ENCODE results near the gene AKR1D1. TPM values are rescaled to one million over a fixed set of nuclear protein-coding genes. Genes with fewer than 3 reads are reported as not detected.
"Not testable (repeated sequence)": the region's sequence is repeated elsewhere in the genome, so short reads cannot be mapped to it uniquely, and the experiment has no call there.

The AKR1D1 gene
- total RNA-seq, 1 experiment from 2014 or later, result not detected

DNA sequence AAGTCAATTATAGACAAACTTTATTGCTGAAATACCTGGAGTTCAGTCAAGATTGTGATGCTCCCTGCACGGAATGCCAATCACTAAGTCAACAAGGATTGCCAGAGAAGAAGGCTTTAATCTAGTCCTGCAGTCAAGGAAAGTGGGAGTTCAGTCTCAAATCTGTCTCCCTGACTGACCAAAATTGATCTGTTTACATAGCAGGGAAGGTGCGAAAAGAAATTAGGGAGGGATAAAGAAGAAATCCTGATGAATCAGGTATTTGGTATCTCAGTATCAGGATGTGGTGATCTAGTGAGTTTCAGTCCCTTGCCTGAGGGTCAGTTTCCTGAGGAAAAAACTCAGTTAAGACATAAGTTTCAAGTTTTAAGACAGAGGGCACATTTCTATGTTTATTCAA lies 2.1 kb upstream of the AKR1D1 start:
- no peaks in the 10 kb centered on the region for H3K4me1 Mint-ChIP-seq (ENCODE audit: low read depth, unreplicated experiment)
- H3K9me3 Mint-ChIP-seq (ENCODE audit: low read depth, unreplicated experiment), result peaks cover 11% of the 10 kb centered on the region
- BruUV-seq (replicated peaks), result no TSS peak
- DNase-seq, result no peak
- H3K4me3 Mint-ChIP-seq (ENCODE audit: low read depth, unreplicated experiment), result no peak overlapping the region
- H3K36me3 Mint-ChIP-seq (ENCODE audit: insufficient read depth, unreplicated experiment), result no peaks in the 10 kb centered on the region
- CTCF ChIA-PET, result no interaction called here
- H3K27ac Mint-ChIP-seq (ENCODE audit: unreplicated experiment), result no peak overlapping the region
- intact Hi-C loops (cut with micrococcal nuclease; ENCODE audit: unreplicated experiment), result no loop called here
- H3K27me3 Mint-ChIP-seq (ENCODE audit: unreplicated experiment), result no peaks in the 10 kb centered on the region
- no peak for TF ChIP-seq CTCF (IDR thresholded peaks at IDR 0.05; ENCODE audit: unreplicated experiment)

DNA sequence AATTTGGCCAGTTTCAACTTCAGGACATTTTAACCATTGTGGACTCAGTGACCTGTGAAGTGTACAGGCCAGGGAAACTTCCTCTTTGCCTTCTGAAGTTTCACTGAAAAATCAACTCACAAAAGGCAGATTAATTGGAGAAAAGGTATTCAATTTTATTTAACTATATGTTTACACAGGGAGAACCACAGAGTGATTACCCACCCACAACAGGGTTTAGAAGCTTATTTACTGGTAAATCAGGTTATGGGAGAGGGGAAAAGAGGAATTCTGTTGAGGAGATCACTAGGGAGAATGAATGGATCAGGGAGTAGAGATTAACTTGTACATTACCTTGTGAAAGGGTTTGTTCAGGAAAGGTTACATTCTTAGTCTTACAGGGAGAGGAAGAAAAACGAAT lies 1.7 kb upstream of the AKR1D1 start:
- peaks cover 11% of the 10 kb centered on the region for H3K9me3 Mint-ChIP-seq (ENCODE audit: low read depth, unreplicated experiment)
- no TSS peak for BruUV-seq (replicated peaks)
- H3K4me1 Mint-ChIP-seq (ENCODE audit: low read depth, unreplicated experiment), result no peaks in the 10 kb centered on the region
- DNase-seq, result no peak
- no peak overlapping the region for H3K4me3 Mint-ChIP-seq (ENCODE audit: low read depth, unreplicated experiment)
- no peaks in the 10 kb centered on the region for H3K36me3 Mint-ChIP-seq (ENCODE audit: insufficient read depth, unreplicated experiment)
- CTCF ChIA-PET, result no interaction called here
- intact Hi-C loops (cut with micrococcal nuclease; ENCODE audit: unreplicated experiment), result no loop called here
- no peak for TF ChIP-seq CTCF (IDR thresholded peaks at IDR 0.05; ENCODE audit: unreplicated experiment)
- no peak overlapping the region for H3K27ac Mint-ChIP-seq (ENCODE audit: unreplicated experiment)
- no peaks in the 10 kb centered on the region for H3K27me3 Mint-ChIP-seq (ENCODE audit: unreplicated experiment)

GRCh38 chr7:138075350-138075749 lies 909 bp upstream of the AKR1D1 start:
- no peak for DNase-seq
- TF ChIP-seq CTCF (IDR thresholded peaks at IDR 0.05; ENCODE audit: unreplicated experiment), result no peak
- BruUV-seq (replicated peaks), result no TSS peak
- Mint-ChIP-seq H3K4me1 (ENCODE audit: low read depth, unreplicated experiment) (no peaks in the 10 kb centered on the region), H3K36me3 (ENCODE audit: insufficient read depth, unreplicated experiment) (no peaks in the 10 kb centered on the region), H3K9me3 (ENCODE audit: low read depth, unreplicated experiment) (peaks cover 11% of the 10 kb centered on the region), H3K27ac (ENCODE audit: unreplicated experiment) (no peak overlapping the region), H3K4me3 (ENCODE audit: low read depth, unreplicated experiment) (no peak overlapping the region), H3K27me3 (ENCODE audit: unreplicated experiment) (no peaks in the 10 kb centered on the region)
- intact Hi-C loops (cut with micrococcal nuclease; ENCODE audit: unreplicated experiment), result no loop called here
- CTCF ChIA-PET, result no interaction called here

- peaks cover 11% of the 10 kb centered on the region for H3K9me3 Mint-ChIP-seq (ENCODE audit: low read depth, unreplicated experiment)
- H3K27ac Mint-ChIP-seq (ENCODE audit: unreplicated experiment); intact Hi-C loops (cut with micrococcal nuclease; ENCODE audit: unreplicated experiment); H3K36me3 Mint-ChIP-seq (ENCODE audit: insufficient read depth, unreplicated experiment); H3K27me3 Mint-ChIP-seq (ENCODE audit: unreplicated experiment); H3K4me3 Mint-ChIP-seq (ENCODE audit: low read depth, unreplicated experiment); H3K4me1 Mint-ChIP-seq (ENCODE audit: low read depth, unreplicated experiment); BruUV-seq (replicated peaks); DNase-seq; CTCF ChIA-PET: not testable (repeated sequence)
Measured at GRCh38 chr7:138075786-138076185, 473 bp upstream of the AKR1D1 start.

GRCh38 chr7:138077809-138078208 lies 1.6 kb downstream of the AKR1D1 start:
- BruUV-seq (replicated peaks), result no TSS peak
- CTCF ChIA-PET, result no interaction called here
- intact Hi-C loops (cut with micrococcal nuclease; ENCODE audit: unreplicated experiment), result no loop called here

More at GRCh38 chr7:138077809-138078208, 1.6 kb downstream of the AKR1D1 start:
- Mint-ChIP-seq H3K9me3 (ENCODE audit: low read depth, unreplicated experiment) (peaks cover 9% of the 10 kb centered on the region), H3K27me3 (ENCODE audit: unreplicated experiment) (no peaks in the 10 kb centered on the region), H3K36me3 (ENCODE audit: insufficient read depth, unreplicated experiment) (no peaks in the 10 kb centered on the region), H3K4me1 (ENCODE audit: low read depth, unreplicated experiment) (no peaks in the 10 kb centered on the region), H3K27ac (ENCODE audit: unreplicated experiment) (no peak overlapping the region), H3K4me3 (ENCODE audit: low read depth, unreplicated experiment) (no peak overlapping the region)
- TF ChIP-seq CTCF (IDR thresholded peaks at IDR 0.05; ENCODE audit: unreplicated experiment), result no peak
- no peak for DNase-seq

Data from Calu3 (cell line).